Transverse colon (tissue), 4 donors: ENCODE results near the gene TSPAN32. TPM values are rescaled to one million over a fixed set of nuclear protein-coding genes. Genes with fewer than 3 reads are reported as not detected.

ENCODE experiments used
- DNase-seq: peaks from one replicate; pipeline ENCODE4 v3.0.0-alpha.2; 2019
- H3K27ac ChIP-seq, 4 donors: fragments of 200-600 bp; sonication (generic); 2 replicates each; pipeline ENCODE4 v1.5.1; 2016 to 2018; ENCODE audit warnings: inconsistent platforms in 4 of 4
- H3K27me3 ChIP-seq: fragments of 200-600 bp; sonication (generic); 2 replicates; pipeline ENCODE4 v1.5.1; 2017; ENCODE audit warnings: inconsistent platforms
- H3K36me3 ChIP-seq, 4 donors: fragments of 200-600 bp; sonication (generic); 2 replicates each; pipeline ENCODE4 v1.5.1; 2017 to 2019; ENCODE audit warnings: inconsistent platforms in 4 of 4
- H3K4me1 ChIP-seq, 4 donors: fragments of 200-600 bp; sonication (generic); 2 replicates each; pipeline ENCODE4 v1.5.1; 2017 to 2020; ENCODE audit warnings: inconsistent platforms in 4 of 4
- H3K4me3 ChIP-seq, 4 donors: fragments of 200-600 bp; sonication (generic); 1 replicate in 1 of 4; 2 replicates in 3 of 4; pipeline versions ENCODE4 v1.5.1 to v1.6.1; 2017 to 2019; ENCODE audit warnings: inconsistent platforms in 4 of 4
- H3K9me3 ChIP-seq, 2 donors: fragments of 200-600 bp; sonication (generic); 2 replicates each; pipeline ENCODE4 v1.5.1; 2017 to 2019; ENCODE audit warnings: inconsistent platforms in 2 of 2
- CTCF ChIP-seq, 5 experiments: fragments of 200-600 bp in 3 of 5; fragments of 450-650 bp in 2 of 5; sonication (generic) in 3 of 5; IDR thresholded peaks; 1 replicate in 2 of 5; 2 replicates in 3 of 5; pipeline ENCODE4 v1.5.1; 2016 to 2017; ENCODE audit warnings: antibody characterized with exemption in 5 of 5, inconsistent platforms in 3 of 5, mild to moderate bottlenecking in 2 of 5, moderate library complexity in 1 of 5
- EP300 ChIP-seq: sonication (generic); formaldehyde crosslinking; IDR thresholded peaks from one replicate; pipeline ENCODE4 v1.6.1; 2017; ENCODE audit warnings: antibody characterized with exemption, low read depth
- POLR2A ChIP-seq: fragments of 450-650 bp; IDR thresholded peaks from one replicate; pipeline ENCODE4 v1.6.1; 2016; ENCODE audit warnings: antibody characterized with exemption, mild to moderate bottlenecking, moderate library complexity
- POLR2AphosphoS5 ChIP-seq, 3 donors: sonication (generic); formaldehyde crosslinking; IDR thresholded peaks; one replicate each; pipeline ENCODE4 v1.6.1; 2016; ENCODE audit warnings: antibody characterized with exemption in 3 of 3
- WGBS, 2 donors: methylation state at CpG; one replicate each; pipeline ENCODE4 v1.1.5; 2018; ENCODE audit warnings: low coverage in 1 of 2; 5-methylcytosine and 5-hydroxymethylcytosine counted together
- in situ Hi-C, 4 donors: fragments of 200-750 bp; cut with MboI; loops; one replicate each; pipeline versions ENCODE4 v1.15.0 to v1.15.1; 2017; ENCODE audit warnings: low sequenced_read_pairs in 3 of 4, low pct_ligation_motif_present in 1 of 4, low pct_unique_long_range_greater_than_20kb in 1 of 4
- intact Hi-C: fragments of 100-400 bp; cut with DNase I; formaldehyde crosslinking; loops from one replicate; pipeline ENCODE4 v1.15.1; 2023; ENCODE audit warnings: low total_unique reads
- small RNA-seq, 4 donors: library from RNA; depleted of rRNA; stranded (forward); fragments of <200 nt; gene quantifications; one replicate each; pipeline ENCODE3, GENCODE V24; 2016
- total RNA-seq, 4 donors: library from RNA; depleted of rRNA; stranded (reverse); fragments of >200 nt; gene quantifications; one replicate each; pipeline ENCODE4 v1.1.0, GENCODE V29; 2016

The TSPAN32 gene
- total RNA-seq, 4 donors from 2014 or later: 0.16 to 0.96 TPM; not detected in 2

- 86 to 93% methylated on average over 3 to 7 of the region's 7 CpGs for WGBS, 2 donors
- Histone ChIP-seq H3K36me3 (no peaks in the 10 kb centered on the region), H3K27ac (no peak overlapping the region), H3K27me3 (no peaks in the 10 kb centered on the region), H3K4me3 (no peak overlapping the region), H3K9me3 (no peaks in the 10 kb centered on the region), H3K4me1 (peaks cover 0 to 4% (median 0%) of the 10 kb centered on the region in 4 donors)
- in situ Hi-C loops: no loop called here
- intact Hi-C loops: no loop called here
- no peak for DNase-seq
- TF ChIP-seq CTCF (IDR thresholded peaks at IDR 0.05) (no peak), EP300 (no peak), POLR2A (no peak), POLR2AphosphoS5 (IDR thresholded peaks at IDR 0.05) (no peak)
Measured at GRCh38 chr11:2366733-2367132, 64.9 kb downstream of the TSPAN32 start.

- no peaks in the 10 kb centered on the region for H3K27me3 ChIP-seq
- no peaks in the 10 kb centered on the region for H3K9me3 ChIP-seq
- TF ChIP-seq EP300 (no peak), POLR2AphosphoS5 (IDR thresholded peaks at IDR 0.05) (no peak), POLR2A (no peak), CTCF (IDR thresholded peaks at IDR 0.05) (no peak)
- H3K4me1 ChIP-seq: peaks cover 0 to 4% (median 0%) of the 10 kb centered on the region in 4 donors
- H3K4me3 ChIP-seq: no peak overlapping the region
- no peaks in the 10 kb centered on the region for H3K36me3 ChIP-seq
- intact Hi-C loops: no loop called here
- H3K27ac ChIP-seq: no peak overlapping the region
- DNase-seq: no peak
- in situ Hi-C loops: no loop called here
- 89% methylated on average over 17 of the region's 17 CpGs; no CpG with 5 or more reads in 1 of the 2 donors for WGBS, 2 donors
Measured at GRCh38 chr11:2367266-2368160, 65.7 kb downstream of the TSPAN32 start.

Small RNAs within 50 kb of the gene (small RNA-seq; reads per million reads assigned to genes)
- 0 reads per million in 4 donors for gene RNU6-878P

Other genes with a start within 250 kb of the TSPAN32 start
- 10 to 100 TPM in 3 of 4 donors, 1 to 10 TPM in 1; 8.2 to 19.8 (median 12.2) TPM for gene IGF2, start 162.6 kb upstream of the TSPAN32 start, total RNA-seq
- not detected for gene INS, start 140.8 kb upstream of the TSPAN32 start, total RNA-seq
- not detected for gene TH, start 130.2 kb upstream of the TSPAN32 start, total RNA-seq
- gene ASCL2, start 31.4 kb upstream of the TSPAN32 start, total RNA-seq: 10 to 100 TPM in 1 of 4 donors, 1 to 10 TPM in 2, not detected in 1; 2.3 to 14.7 (median 3.0) TPM
- gene C11orf21, start 95 bp upstream of the TSPAN32 start, total RNA-seq: under 1 TPM in 1 of 4 donors, not detected in 3; 0.27 TPM
- 100 to 1,000 TPM; 156 to 406 (median 255) TPM for gene CD81, start 75.3 kb downstream of the TSPAN32 start, total RNA-seq
- 10 to 100 TPM; 13.3 to 38.9 (median 36.0) TPM for gene TSSC4, start 98.7 kb downstream of the TSPAN32 start, total RNA-seq
- 1 to 10 TPM; 1.4 to 7.5 (median 4.3) TPM for gene TRPM5, start 142.5 kb downstream of the TSPAN32 start, total RNA-seq
- 10 to 100 TPM in 3 of 4 donors, 1 to 10 TPM in 1; 5.6 to 46.8 (median 24.6) TPM for gene KCNQ1, start 143.0 kb downstream of the TSPAN32 start, total RNA-seq